ENCODE measurements around the gene FLT3LG. TPM values are rescaled to one million over a fixed set of nuclear protein-coding genes. Genes with fewer than 3 reads are reported as not detected.

Gene FLT3LG
- total and polyA plus RNA-seq, 2 experiments from 2014 or later: 0.49 to 1.8 TPM

- Histone ChIP-seq H4K20me1 (replicated peaks; ENCODE audit: insufficient read depth) (no peaks in the 10 kb centered on the region), H3K4me2 (no peak overlapping the region), H3K79me2 (replicated peaks; ENCODE audit: insufficient read depth) (no peaks in the 10 kb centered on the region), H3K27ac (ENCODE audit: low read depth) (no peak overlapping the region), H2AFZ (no peak overlapping the region), H3K4me3 (no peak overlapping the region), H3F3A (replicated peaks; ENCODE audit: low read depth) (peaks cover 27% of the 10 kb centered on the region), H3K9me2 (ENCODE audit: insufficient read depth) (no peaks in the 10 kb centered on the region), H3K36me3 (ENCODE audit: insufficient read depth) (no peaks in the 10 kb centered on the region), H3K27me3 (ENCODE audit: insufficient read depth) (peaks cover 71% of the 10 kb centered on the region), H3K4me1 (ENCODE audit: insufficient read depth) (peaks cover 27% of the 10 kb centered on the region)
- no peaks in the 10 kb centered on the region; the same call in 2 of the 3 replicates for H3K36me3 Mint-ChIP-seq (ENCODE audit: low read depth)
- no peak for TF ChIP-seq EZH2 (IDR thresholded peaks at IDR 0.05; ENCODE audit: low read depth, unreplicated experiment)
- TF ChIP-seq, protein P1, sequence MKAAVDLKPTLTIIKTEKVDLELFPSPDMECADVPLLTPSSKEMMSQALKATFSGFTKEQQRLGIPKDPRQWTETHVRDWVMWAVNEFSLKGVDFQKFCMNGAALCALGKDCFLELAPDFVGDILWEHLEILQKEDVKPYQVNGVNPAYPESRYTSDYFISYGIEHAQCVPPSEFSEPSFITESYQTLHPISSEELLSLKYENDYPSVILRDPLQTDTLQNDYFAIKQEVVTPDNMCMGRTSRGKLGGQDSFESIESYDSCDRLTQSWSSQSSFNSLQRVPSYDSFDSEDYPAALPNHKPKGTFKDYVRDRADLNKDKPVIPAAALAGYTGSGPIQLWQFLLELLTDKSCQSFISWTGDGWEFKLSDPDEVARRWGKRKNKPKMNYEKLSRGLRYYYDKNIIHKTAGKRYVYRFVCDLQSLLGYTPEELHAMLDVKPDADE (IDR thresholded peaks at IDR 0.05): no peak
- no peak for TF ChIP-seq CTCF (conservative IDR thresholded peaks at IDR 0.05; ENCODE audit: low read depth in 2 of 2)
- TF ChIP-seq ZNF114 (CRISPR knock-in tag; IDR thresholded peaks at IDR 0.05): no peak
- no peak for TF ChIP-seq STAT1 (IDR thresholded peaks at IDR 0.05; ENCODE audit: unreplicated experiment)
- no peak for TF ChIP-seq NANOG (IDR thresholded peaks at IDR 0.05; ENCODE audit: borderline replicate concordance)
- no peak for TF ChIP-seq CREB1 (CRISPR knock-in tag; IDR thresholded peaks at IDR 0.05; ENCODE audit: low read depth)
- TF ChIP-seq EZH2phosphoT487 (IDR thresholded peaks at IDR 0.05; ENCODE audit: unreplicated experiment): no peak
- TF ChIP-seq JUNB (IDR thresholded peaks at IDR 0.05; ENCODE audit: unreplicated experiment): no peak
- no peak for TF ChIP-seq ZNF462 (CRISPR knock-in tag; IDR thresholded peaks at IDR 0.05)
- TF ChIP-seq POLR2AphosphoS5 (IDR thresholded peaks at IDR 0.05; ENCODE audit: low read depth): no peak
- no peak for TF ChIP-seq REST (IDR thresholded peaks at IDR 0.05; ENCODE audit: unreplicated experiment)
- TF ChIP-seq ZNF331 (CRISPR knock-in tag; IDR thresholded peaks at IDR 0.05; ENCODE audit: low read depth): no peak
- H3K4me3 Mint-ChIP-seq: no peak overlapping the region; the same call in 2 of the 3 replicates
- no peak overlapping the region for H3K27ac Mint-ChIP-seq
- peaks cover 5% of the 10 kb centered on the region for H3K9me3 Mint-ChIP-seq
- peaks cover 41% of the 10 kb centered on the region for H3K4me1 Mint-ChIP-seq
- no peak for DNase-seq (ENCODE audit: low spot score)
- ATAC-seq: no peak
- peaks cover 83% of the 10 kb centered on the region for H3K27me3 Mint-ChIP-seq (ENCODE audit: insufficient read depth, low read depth, poor library complexity)
These were observed 35.8 kb upstream of the FLT3LG start for GRCh38 chr19:49438261-49438660.
